ENCODE measurements around the gene PNPLA7.
"Not testable (repeated sequence)": the region's sequence is repeated elsewhere in the genome, so short reads cannot be mapped to it uniquely, and the experiment has no call there.

The PNPLA7 gene

DNA sequence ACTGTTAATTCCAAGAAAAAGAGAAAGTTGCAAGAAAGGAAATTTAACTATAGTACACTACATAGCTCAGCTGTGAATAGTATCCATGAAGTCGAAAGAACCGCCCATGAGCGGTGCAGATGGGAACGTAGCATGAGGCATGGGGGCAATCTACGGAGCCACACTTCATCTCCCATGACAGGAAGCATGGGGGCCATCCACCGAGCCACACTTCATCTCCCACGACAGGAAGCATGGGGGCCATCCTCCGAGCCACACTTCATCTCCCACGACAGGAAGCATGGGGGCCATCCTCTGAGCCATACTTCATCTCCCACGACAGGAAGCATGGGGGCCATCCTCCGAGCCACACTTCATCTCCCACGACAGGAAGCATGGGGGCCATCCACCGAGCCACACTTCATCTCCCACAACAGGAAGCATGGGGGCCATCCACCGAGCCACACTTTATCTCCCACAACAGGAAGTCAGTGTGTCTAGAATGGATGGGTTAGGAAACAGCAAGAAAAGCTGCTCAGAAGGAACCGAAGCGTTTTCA is 13.5 kb downstream of the PNPLA7 start:
- DNase-seq: not testable (repeated sequence)

DNA sequence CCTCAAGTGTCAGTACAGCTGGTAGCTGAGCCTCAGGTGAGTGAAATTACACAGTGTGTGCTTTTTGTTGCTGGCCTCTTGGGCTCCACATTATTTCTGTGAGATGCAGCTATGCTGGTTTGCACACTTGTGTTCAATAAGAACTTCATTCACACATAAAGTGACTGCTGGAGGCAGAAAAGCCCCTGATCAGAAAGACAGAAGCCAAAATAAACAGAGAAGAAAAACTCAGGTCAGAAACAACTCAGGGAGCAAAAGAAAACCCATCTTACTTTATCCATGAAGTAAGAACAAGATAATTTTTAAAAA is 15.1 kb downstream of the PNPLA7 start:
- no peak for DNase-seq

- peak; percentile 48 for DNase-seq
Measured at GRCh38 chr9:137534256-137535119, 15.7 kb downstream of the PNPLA7 start.

GRCh38 chr9:137532891-137533468 is 17.2 kb downstream of the PNPLA7 start:
- DNase-seq: not testable (repeated sequence)

DNA sequence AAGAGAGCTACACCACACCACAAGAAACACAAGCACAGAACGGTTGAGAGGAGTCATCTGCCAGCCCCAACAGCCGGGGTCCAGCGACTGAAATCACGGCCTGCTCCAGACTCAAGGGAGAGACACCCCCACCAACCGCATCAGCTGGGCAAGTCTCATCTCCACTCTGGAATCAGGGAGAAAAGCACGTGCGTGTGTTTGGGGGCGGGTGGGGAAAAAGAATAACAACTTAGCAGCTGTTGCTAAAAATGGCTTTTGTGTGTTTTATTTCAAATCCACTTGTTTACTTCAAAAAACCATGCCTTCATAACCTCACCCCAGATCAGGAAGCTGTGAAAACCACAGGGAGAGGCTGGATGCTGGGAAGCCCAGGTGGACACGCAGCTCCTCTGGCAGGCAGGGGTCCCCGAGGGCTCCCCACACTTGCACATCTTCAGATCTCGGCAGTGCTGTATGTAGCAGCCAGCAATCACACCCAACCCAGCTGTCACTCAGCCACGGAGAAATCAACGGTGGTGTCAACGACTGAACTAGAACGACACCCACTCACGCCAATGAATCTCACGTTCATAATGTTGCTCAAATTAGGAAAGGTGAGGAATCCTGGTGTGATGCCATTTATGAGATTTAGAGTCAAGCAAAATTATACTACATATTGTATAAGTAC is 19.0 kb downstream of the PNPLA7 start:
- no peak for DNase-seq

GRCh38 chr9:137530331-137530730 is 19.9 kb downstream of the PNPLA7 start:
- DNase-seq: no peak

- DNase-seq: no peak
Measured at GRCh38 chr9:137524981-137525317, 25.3 kb downstream of the PNPLA7 start.

DNA sequence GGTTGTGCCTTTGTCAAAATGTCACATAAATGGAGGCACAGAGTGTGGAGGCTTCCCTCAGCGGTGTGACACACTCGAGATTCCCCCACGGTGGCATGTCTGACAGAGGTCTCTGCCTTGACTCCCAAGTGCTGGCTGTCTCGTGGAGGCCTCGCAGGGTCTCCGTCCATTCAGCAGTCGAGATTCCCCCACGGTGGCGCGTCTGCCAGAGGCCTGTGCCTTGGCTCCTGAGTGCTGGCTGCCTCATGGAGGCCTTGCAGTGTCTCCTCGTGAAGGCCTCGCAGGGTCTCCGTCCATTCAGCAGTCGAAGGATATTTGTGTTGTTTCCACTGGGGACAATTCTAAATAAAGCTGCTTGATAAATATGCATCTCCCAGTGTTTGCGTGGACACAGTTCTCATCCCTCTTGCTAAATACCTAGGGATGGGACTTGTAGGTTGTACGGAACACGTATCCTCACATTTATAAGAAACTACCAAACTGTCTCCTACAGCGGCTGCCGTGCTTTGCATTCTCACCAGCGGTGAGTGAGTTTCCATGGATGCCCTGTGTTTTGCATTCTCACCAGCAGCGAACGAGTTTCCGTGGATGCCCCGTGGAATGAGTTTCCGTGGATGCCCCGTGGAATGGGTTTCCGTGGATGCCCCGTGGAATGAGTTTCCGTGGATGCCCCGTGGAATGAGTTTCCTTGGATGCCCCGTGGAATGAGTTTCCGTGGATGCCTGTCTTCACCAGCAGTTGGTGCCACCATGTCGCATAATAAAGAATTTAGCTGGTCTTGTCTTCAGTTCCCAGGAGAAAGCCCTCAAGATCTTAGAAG is 25.8 kb downstream of the PNPLA7 start:
- DNase-seq: no peak

- no peak for DNase-seq
Measured at GRCh38 chr9:137522746-137523455, 27.3 kb downstream of the PNPLA7 start.

DNA sequence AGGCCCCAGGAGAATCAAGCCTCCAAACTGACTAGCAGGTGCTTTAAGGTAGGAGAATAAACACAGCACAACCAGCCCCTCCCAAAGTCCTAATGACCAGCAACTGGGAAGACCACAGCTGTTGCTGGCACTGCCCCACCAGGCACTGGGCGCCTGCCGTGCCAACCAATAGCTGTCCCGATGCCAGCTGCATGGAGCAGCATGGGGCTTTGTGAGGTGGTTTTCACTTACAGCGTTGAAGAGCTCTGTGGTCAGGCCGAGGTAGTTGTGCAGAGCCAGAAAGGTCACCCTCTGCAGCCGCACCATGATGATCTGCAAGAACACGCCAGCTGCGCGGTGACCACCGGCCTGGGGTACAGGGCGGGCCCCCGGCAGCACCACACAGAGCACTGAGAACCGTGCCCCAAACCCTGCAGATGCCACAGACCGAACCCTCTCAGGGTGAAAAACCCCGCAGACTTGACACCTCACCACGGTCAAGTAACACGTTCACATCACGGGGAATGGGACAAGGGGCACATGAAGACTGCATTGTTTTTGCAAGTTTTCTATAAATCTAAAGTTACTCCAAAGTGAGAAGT is 28.7 kb downstream of the PNPLA7 start:
- no peak for DNase-seq

DNA sequence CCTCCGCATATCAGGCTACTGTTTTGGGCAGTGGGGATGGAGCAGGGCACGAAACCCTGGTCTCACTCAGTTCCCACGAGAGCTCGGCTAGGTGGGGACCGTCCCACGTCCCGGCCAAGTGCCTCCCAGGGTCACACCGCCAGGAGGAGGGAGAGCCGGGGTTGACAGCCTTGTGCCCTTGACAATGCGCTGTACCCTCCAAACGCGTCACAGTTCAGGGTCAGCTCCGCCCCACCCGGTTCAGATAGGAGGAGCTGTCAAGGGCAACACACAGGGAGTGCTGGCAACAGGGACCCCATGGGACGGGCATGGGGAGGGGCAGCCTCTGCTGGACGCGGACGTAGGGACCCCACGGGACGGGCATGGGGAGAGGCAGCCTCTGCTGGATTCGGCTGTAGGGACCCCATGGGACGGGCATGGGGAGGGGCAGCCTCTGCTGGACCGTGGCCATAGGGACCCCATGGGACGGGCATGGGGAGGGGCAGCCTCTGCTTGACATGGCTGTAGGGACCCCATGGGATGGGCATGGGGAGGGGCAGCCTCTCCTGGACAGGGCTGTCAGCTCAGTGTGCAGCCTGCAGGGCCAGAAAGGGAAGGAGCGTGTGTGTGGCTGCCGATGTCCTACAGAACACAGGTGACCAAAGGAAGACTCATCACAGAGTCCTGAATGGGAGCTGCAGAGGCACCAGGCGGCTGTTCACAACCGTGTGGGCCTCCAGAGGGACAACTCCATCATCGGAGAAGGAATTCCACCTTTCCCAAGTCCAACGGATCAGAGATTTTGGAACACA is 29.4 kb downstream of the PNPLA7 start:
- no peak for DNase-seq

DNA sequence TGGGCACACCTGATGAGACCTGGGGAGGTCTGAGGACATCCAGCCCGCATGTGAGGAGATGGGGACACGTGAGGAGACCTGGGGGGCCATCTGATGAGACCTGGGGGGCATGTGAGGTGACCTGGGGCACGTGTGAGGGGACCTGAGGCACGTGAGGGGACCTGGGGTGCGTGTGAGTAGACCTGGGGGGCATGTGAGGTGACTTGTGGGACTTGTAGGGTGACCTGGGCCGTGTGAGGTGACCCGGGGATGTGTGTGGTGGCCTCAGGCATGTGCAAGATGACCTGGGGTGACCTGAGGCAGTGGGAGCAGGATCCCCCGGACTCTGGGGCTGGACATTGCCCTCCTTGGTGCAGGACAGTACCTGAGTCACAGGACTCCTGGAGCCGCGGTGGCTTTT is 30.6 kb downstream of the PNPLA7 start:
- DNase-seq: no peak

- not testable (repeated sequence) for DNase-seq
Measured at GRCh38 chr9:137518661-137519459, 31.3 kb downstream of the PNPLA7 start.

DNA sequence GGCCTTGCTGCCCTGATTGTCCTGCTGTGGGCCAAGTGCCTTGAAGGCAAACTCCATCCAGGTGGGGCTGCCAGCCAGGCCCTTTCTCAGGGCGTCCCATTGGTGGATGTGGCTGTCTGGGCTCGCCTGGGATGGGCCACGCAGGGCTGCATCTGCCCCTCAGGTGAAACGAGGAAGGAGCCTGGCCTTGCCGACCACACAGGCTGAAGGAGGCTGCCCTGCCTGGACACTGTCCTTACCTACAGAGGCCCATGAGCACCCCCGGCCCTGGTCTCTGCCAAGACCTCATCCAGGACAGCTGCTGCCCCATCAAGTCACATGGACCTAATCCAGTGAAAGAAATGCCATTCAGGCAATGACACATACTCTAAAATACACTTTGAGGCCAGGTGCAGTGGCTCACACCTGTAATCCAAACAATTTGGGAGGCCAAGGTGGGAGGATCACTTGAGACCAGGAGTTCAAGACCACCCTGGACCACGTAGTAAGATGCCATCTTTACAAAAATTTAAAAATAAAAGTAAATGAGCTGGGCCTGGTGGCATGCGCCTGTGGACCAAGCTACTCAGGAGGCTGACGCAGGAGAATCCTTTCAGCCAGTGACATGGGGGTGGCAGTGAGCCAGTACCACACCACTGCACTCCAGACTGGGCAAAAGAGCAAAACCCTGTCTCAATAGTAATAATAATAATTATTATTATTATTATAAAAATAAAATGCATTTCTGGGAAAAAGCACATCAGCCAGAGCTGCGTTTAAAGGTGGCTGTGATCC is 33.9 kb downstream of the PNPLA7 start:
- no peak for DNase-seq

DNA sequence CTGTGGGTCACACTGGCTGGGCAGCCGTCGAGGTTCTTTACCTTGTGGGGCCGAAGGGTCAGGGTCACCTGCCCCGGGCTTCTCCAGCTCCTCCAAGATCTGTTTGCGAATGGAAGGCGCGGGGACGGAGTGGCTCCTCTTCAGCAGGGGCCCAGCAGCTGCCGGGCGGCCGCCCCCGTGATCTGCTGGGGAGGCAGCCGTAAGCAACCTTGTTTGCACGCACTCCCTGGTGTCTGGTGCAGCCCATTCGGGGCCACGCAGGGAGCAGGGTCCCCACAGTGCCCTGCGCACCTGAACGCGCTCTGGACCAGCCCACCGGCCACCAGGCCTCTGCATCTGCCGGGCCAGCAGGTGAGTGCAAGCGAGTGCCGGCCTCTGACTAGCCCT is 34.9 kb downstream of the PNPLA7 start:
- DNase-seq: no peak

DNA sequence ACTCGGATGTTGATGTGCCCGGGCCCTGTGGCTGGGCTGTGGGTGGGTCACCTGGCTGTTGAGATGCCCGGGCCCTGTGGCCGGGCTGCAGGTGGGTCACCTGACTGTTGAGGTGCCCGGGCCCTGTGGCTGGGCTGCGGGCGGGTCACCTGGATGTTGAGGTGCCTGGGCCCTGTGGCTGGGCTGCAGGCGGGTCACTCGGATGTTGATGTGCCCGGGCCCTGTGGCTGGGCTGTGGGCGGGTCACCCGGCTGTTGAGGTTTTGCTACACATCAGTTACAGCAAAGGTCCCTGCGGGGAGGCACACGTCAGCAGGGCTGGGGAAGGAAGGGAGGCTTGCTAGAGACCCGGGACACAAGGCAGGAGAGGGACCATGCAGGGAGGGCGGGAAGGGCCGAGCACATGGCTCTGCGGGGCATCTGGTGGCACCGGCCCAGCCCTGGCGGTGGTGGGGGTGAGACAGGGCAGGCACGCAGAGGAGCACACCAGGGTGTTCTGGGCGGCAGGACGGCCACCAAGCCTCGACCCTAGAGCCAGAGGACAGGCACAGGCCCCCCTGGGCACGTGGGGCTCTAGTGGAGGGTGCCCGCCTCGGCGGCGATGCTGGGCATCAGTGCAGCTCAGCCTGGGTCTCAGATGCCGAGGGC is 35.4 kb downstream of the PNPLA7 start:
- no peak for DNase-seq

DNA sequence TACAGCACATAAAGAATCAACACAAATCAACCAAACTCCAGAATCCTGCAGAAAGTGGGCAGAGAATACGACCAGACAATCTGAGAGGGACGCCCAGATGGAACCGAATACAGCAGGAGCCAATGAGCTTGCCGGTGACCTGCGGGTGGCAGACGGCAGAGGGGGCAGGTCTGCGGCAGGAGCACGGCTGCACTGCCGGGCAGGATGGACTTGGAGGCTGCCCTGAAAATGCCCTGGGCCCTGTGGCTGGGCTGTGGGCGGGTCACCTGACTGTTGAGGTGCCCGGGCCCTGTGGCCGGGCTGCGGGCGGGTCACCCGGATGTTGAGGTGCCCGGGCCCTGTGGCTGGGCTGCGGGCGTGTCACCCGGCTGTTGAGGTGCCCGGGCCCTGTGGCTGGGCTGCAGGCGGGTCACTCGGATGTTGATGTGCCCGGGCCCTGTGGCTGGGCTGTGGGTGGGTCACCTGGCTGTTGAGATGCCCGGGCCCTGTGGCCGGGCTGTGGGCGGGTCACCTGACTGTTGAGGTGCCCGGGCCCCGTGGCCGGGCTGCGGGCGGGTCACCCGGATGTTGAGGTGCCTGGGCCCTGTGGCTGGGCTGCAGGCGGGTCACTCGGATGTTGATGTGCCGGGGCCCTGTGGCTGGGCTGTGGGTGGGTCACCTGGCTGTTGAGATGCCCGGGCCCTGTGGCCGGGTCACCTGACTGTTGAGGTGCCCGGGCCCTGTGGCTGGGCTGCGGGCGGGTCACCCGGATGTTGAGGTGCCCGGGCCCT is 36.2 kb downstream of the PNPLA7 start:
- not testable (repeated sequence) for DNase-seq

DNA sequence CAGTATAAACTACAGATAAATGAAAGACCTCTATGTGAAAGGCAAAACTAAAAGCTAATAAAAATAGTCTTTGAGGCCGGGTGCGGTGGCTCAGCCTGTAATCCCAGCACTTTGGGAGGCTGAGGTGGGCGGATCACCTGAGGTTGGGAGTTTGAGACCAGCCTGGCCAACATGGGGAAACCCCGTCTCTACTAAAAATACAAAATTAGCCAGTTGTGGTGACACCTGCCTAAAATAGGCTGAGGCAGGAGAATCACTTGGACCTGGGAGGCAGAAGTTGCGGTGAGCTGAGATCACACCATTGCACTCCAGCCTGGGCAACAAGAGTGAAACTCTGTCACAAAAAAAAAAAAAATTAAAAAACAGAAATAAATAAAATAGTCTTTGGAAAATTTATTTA is 37.1 kb downstream of the PNPLA7 start:
- DNase-seq: not testable (repeated sequence)
